Liver (tissue), 9 donors: ENCODE measurements around the gene S100A16. TPM values are rescaled to one million over a fixed set of nuclear protein-coding genes. Genes with fewer than 3 reads are reported as not detected.

Experiments used
- DNase-seq: peaks from one replicate; pipeline ENCODE4 v3.0.0-alpha.2; 2017; ENCODE audit warnings: low spot score
- H3K27ac ChIP-seq, 2 donors: one replicate each; pipeline ENCODE4 v1.7.0; 2013; ENCODE audit warnings: inconsistent platforms in 2 of 2, low read length in 2 of 2, control low read depth in 1 of 2, low read depth in 1 of 2, mild to moderate bottlenecking in 1 of 2
- H3K27me3 ChIP-seq, 4 donors: one replicate each; pipeline versions ENCODE4 v1.6.1 to v1.7.0; 2013; ENCODE audit warnings: low read length in 3 of 4, inconsistent platforms in 1 of 4, mild to moderate bottlenecking in 1 of 4, moderate library complexity in 1 of 4; ENCODE audit not compliant: control insufficient read depth in 4 of 4, insufficient read depth in 4 of 4
- H3K36me3 ChIP-seq, 4 donors: one replicate each; pipeline versions ENCODE4 v1.6.1 to v1.7.0; 2013; ENCODE audit warnings: low read length in 3 of 4, mild to moderate bottlenecking in 3 of 4, low read depth in 1 of 4, moderate library complexity in 1 of 4; ENCODE audit not compliant: control insufficient read depth in 4 of 4, insufficient read depth in 3 of 4
- H3K4me1 ChIP-seq, 4 donors: one replicate each; pipeline versions ENCODE4 v1.6.1 to v1.7.0; 2013; ENCODE audit warnings: low read length in 3 of 4, mild to moderate bottlenecking in 3 of 4, moderate library complexity in 1 of 4; ENCODE audit not compliant: control insufficient read depth in 4 of 4, insufficient read depth in 4 of 4
- H3K4me3 ChIP-seq, 3 donors: one replicate each; pipeline versions ENCODE4 v1.6.1 to v1.7.0; 2013; ENCODE audit warnings: low read length in 3 of 3, control low read depth in 1 of 3, low read depth in 1 of 3, mild to moderate bottlenecking in 1 of 3
- H3K9ac ChIP-seq, 2 donors: one replicate each; pipeline ENCODE4 v1.7.0; 2013; ENCODE audit warnings: low read length in 2 of 2, mild to moderate bottlenecking in 2 of 2, moderate library complexity in 2 of 2, control low read depth in 1 of 2, low read depth in 1 of 2
- H3K9me3 ChIP-seq, 4 donors: one replicate each; pipeline versions ENCODE4 v1.6.1 to v1.7.0; 2013; ENCODE audit warnings: low read length in 3 of 4; ENCODE audit not compliant: control insufficient read depth in 4 of 4
- ATF3 ChIP-seq: IDR thresholded peaks from 2 replicates; pipeline ENCODE4 v1.6.1; 2016; ENCODE audit warnings: antibody characterized with exemption
- CTCF ChIP-seq: fragments of 150-350 bp; IDR thresholded peaks from 2 replicates; pipeline ENCODE4 v1.5.1; 2017; ENCODE audit warnings: improper control_type of control experiment, low read depth, low read length; ENCODE audit not compliant: missing input control
- EGR1 ChIP-seq, 2 donors: IDR thresholded peaks; 2 replicates each; pipeline ENCODE4 v1.6.1; 2016 to 2018; ENCODE audit warnings: antibody characterized with exemption in 2 of 2, low read depth in 2 of 2
- FOXA1 ChIP-seq: IDR thresholded peaks from 2 replicates; pipeline ENCODE4 v1.6.1; 2016; ENCODE audit warnings: antibody characterized with exemption
- FOXA2 ChIP-seq: IDR thresholded peaks from 2 replicates; pipeline ENCODE4 v1.6.1; 2016; ENCODE audit warnings: antibody characterized with exemption
- GABPA ChIP-seq, 2 donors: IDR thresholded peaks in 1 of 2; conservative IDR thresholded peaks in 1 of 2; 2 replicates each; pipeline ENCODE4 v1.6.1; 2016; ENCODE audit warnings: antibody characterized with exemption in 2 of 2, mild to moderate bottlenecking in 1 of 2, moderate library complexity in 1 of 2
- HNF4A ChIP-seq, 2 donors: conservative IDR thresholded peaks; 2 replicates each; pipeline ENCODE4 v1.6.1; 2016; ENCODE audit warnings: antibody characterized with exemption in 2 of 2, mild to moderate bottlenecking in 2 of 2
- HNF4G ChIP-seq: IDR thresholded peaks from 2 replicates; pipeline ENCODE4 v1.6.1; 2016; ENCODE audit warnings: antibody characterized with exemption
- JUND ChIP-seq, 2 donors: IDR thresholded peaks; 2 replicates each; pipeline ENCODE4 v1.6.1; 2016; ENCODE audit warnings: antibody characterized with exemption in 2 of 2
- MAX ChIP-seq: IDR thresholded peaks from 2 replicates; pipeline ENCODE4 v1.6.1; 2016; ENCODE audit warnings: antibody characterized with exemption
- NR2F2 ChIP-seq: IDR thresholded peaks from 2 replicates; pipeline ENCODE4 v1.6.1; 2016; ENCODE audit warnings: antibody characterized with exemption
- REST ChIP-seq: IDR thresholded peaks from 2 replicates; pipeline ENCODE4 v1.6.1; 2016; ENCODE audit warnings: antibody characterized with exemption, mild to moderate bottlenecking
- RXRA ChIP-seq, 2 donors: IDR thresholded peaks; 2 replicates each; pipeline ENCODE4 v1.6.1; 2017 to 2018; ENCODE audit warnings: antibody characterized with exemption in 2 of 2, mild to moderate bottlenecking in 1 of 2
- SP1 ChIP-seq: IDR thresholded peaks from 2 replicates; pipeline ENCODE4 v1.6.1; 2018; ENCODE audit warnings: antibody characterized with exemption, mild to moderate bottlenecking
- TAF1 ChIP-seq: conservative IDR thresholded peaks from 2 replicates; pipeline ENCODE4 v1.6.1; 2016; ENCODE audit warnings: antibody characterized with exemption, mild to moderate bottlenecking
- YY1 ChIP-seq: IDR thresholded peaks from 2 replicates; pipeline ENCODE4 v1.6.1; 2016; ENCODE audit warnings: antibody characterized with exemption, mild to moderate bottlenecking
- ZBTB33 ChIP-seq: IDR thresholded peaks from 2 replicates; pipeline ENCODE4 v1.6.1; 2016; ENCODE audit warnings: antibody characterized with exemption
- WGBS: extraction: QIAGEN DNeasy Blood & Tissue Kit; methylation state at CpG from one replicate; pipeline ENCODE4 v1.1.7; 2013; 5-methylcytosine and 5-hydroxymethylcytosine counted together
- polyA plus RNA-seq, 2 donors: library from polyadenylated mRNA; stranded (reverse) in 1 of 2; unstranded in 1 of 2; fragments of 200-250 nt in 1 of 2; fragments of >200 nt in 1 of 2; fragmentation: Nextera tagmentation in 1 of 2; extraction: Ambion mirVana in 1 of 2; gene quantifications; one replicate each; pipeline versions ENCODE4 v1.2.1 to v1.2.3, GENCODE V29; 2013 to 2015
- total RNA-seq, 2 donors: library from RNA; depleted of rRNA; stranded (reverse); fragments of >200 nt; gene quantifications; one replicate each; pipeline ENCODE4 v1.2.3, GENCODE V29; 2014
- donor health status: healthy.
- donor health status: healthy.
- donor health status: healthy.
- donor health status: healthy.
- donor health status: healthy.

The S100A16 gene
- total and polyA plus RNA-seq, 4 donors, result 27.3 to 142 (median 81.8) TPM

- H3K9ac ChIP-seq, result no peak overlapping the region
- DNase-seq, result no peak
Measured at GRCh38 chr1:153578490-153578889, 34.4 kb downstream of the S100A16 start.

GRCh38 chr1:153577624-153578051, 35.3 kb downstream of the S100A16 start:
- peaks cover 0 to 2% (median 0%) of the 10 kb centered on the region in 4 donors for H3K4me1 ChIP-seq
- no peak for DNase-seq
- no peaks in the 10 kb centered on the region for H3K27me3 ChIP-seq
- H3K36me3 ChIP-seq, result no peaks in the 10 kb centered on the region
- H3K9ac ChIP-seq, result no peak overlapping the region
- WGBS, result 68% methylated on average over 9 of the region's 9 CpGs
- H3K27ac ChIP-seq, result no peak overlapping the region
- H3K4me3 ChIP-seq, result no peak overlapping the region
- H3K9me3 ChIP-seq, result no peaks in the 10 kb centered on the region
- no peak for TF ChIP-seq MAX
- no peak for TF ChIP-seq ZBTB33
- no peak for TF ChIP-seq SP1
- TF ChIP-seq NR2F2, result no peak
- no peak for TF ChIP-seq FOXA1
- no peak for TF ChIP-seq EGR1 (IDR thresholded peaks at IDR 0.05; ENCODE audit: low read depth in 2 of 2)
- TF ChIP-seq CTCF, result no peak
- TF ChIP-seq JUND (IDR thresholded peaks at IDR 0.05), result no peak
- TF ChIP-seq TAF1, result no peak
- no peak for TF ChIP-seq ATF3
- TF ChIP-seq REST, result no peak
- TF ChIP-seq RXRA (IDR thresholded peaks at IDR 0.05), result no peak
- no peak for TF ChIP-seq FOXA2
- TF ChIP-seq YY1, result no peak
- TF ChIP-seq GABPA (IDR thresholded peaks at IDR 0.05 in 1 of 2, conservative IDR thresholded peaks at IDR 0.05 in 1 of 2), result no peak
- TF ChIP-seq HNF4G, result no peak

More at GRCh38 chr1:153578490-153578889, 34.4 kb downstream of the S100A16 start:
- Histone ChIP-seq H3K27me3 (no peaks in the 10 kb centered on the region), H3K27ac (no peak overlapping the region), H3K4me1 (no peaks in the 10 kb centered on the region), H3K36me3 (no peaks in the 10 kb centered on the region), H3K4me3 (no peak overlapping the region), H3K9me3 (no peaks in the 10 kb centered on the region)
- TF ChIP-seq MAX (no peak), FOXA2 (no peak), RXRA (IDR thresholded peaks at IDR 0.05) (no peak), HNF4A (conservative IDR thresholded peaks at IDR 0.05) (no peak), YY1 (no peak), ATF3 (no peak), EGR1 (IDR thresholded peaks at IDR 0.05; ENCODE audit: low read depth in 2 of 2) (no peak), FOXA1 (no peak), TAF1 (no peak), HNF4G (no peak), CTCF (no peak)
